ENCODE results near the gene SYT3. TPM values are rescaled to one million over a fixed set of nuclear protein-coding genes. Genes with fewer than 3 reads are reported as not detected.
A peak's percentile ranks its signal among the peaks of the same experiment; 100 is the strongest.

SYT3 gene
- polyA plus RNA-seq, 1 donor (not counting 4 experiments of a cell fraction or from before 2014, with no cell fraction given): not detected

GRCh38 chr19:50670102-50670380 lies 30.4 kb upstream of the SYT3 start:
- H4K20me1 ChIP-seq (ENCODE audit: control insufficient read depth, extremely low read depth, insufficient read depth, low read length): no peaks in the 10 kb centered on the region
- DNase-seq (ENCODE audit: low read depth, low spot score) (no peak), FAIRE-seq (no peak)
- H3K4me3 ChIP-seq (ENCODE audit: control insufficient read depth in 2 of 3, extremely low read depth in 1 of 3, insufficient read depth in 2 of 3, low read depth in 1 of 3, low read length in 3 of 3): no peak overlapping the region
- H3K27ac ChIP-seq (ENCODE audit: control insufficient read depth, insufficient read depth, low read length): no peak overlapping the region
- H2AFZ ChIP-seq (ENCODE audit: control insufficient read depth, low read length): no peak overlapping the region
- no peaks in the 10 kb centered on the region for H3K36me3 ChIP-seq (ENCODE audit: control insufficient read depth in 2 of 2, extremely low read depth in 1 of 2, insufficient read depth in 2 of 2, low read length in 2 of 2)
- no peaks in the 10 kb centered on the region for H3K4me1 ChIP-seq (ENCODE audit: control insufficient read depth, extremely low read depth, insufficient read depth, low read length)
- dilution Hi-C loops (cut with MboI; ENCODE audit: extremely low pct_ligation_motif_present, low sequenced_read_pairs): no loop called here
- H3K4me2 ChIP-seq (ENCODE audit: control insufficient read depth, extremely low read depth, insufficient read depth, low read depth, low read length): no peak overlapping the region
- H3K9ac ChIP-seq (ENCODE audit: control insufficient read depth, extremely low read depth, insufficient read depth, low read length): no peak overlapping the region
- TF ChIP-seq CTCF (optimal IDR thresholded peaks at IDR 0.05 in 1 of 3, IDR thresholded peaks at IDR 0.05 in 1 of 3, conservative IDR thresholded peaks at IDR 0.05 in 1 of 3; ENCODE audit: extremely low read depth in 1 of 3, insufficient read depth in 2 of 3, low read length in 3 of 3) (no peak), EZH2 (IDR thresholded peaks at IDR 0.05; ENCODE audit: low read length) (no peak)
- H3K79me2 ChIP-seq (ENCODE audit: control insufficient read depth, insufficient read depth, low read length): no peaks in the 10 kb centered on the region
- H3K27me3 ChIP-seq (ENCODE audit: control insufficient read depth, extremely low read depth, insufficient read depth, low read length): peaks cover 55% of the 10 kb centered on the region
- H3K9me1 ChIP-seq (ENCODE audit: control insufficient read depth, extremely low read depth, insufficient read depth, low read length): no peaks in the 10 kb centered on the region
- no peaks in the 10 kb centered on the region for H3K9me3 ChIP-seq (ENCODE audit: control insufficient read depth, low read depth, low read length)

GRCh38 chr19:50669302-50670101 lies 29.8 kb upstream of the SYT3 start:
- no peaks in the 10 kb centered on the region for H3K9me1 ChIP-seq (ENCODE audit: control insufficient read depth, extremely low read depth, insufficient read depth, low read length)
- H3K4me3 ChIP-seq (ENCODE audit: control insufficient read depth in 2 of 3, extremely low read depth in 1 of 3, insufficient read depth in 2 of 3, low read depth in 1 of 3, low read length in 3 of 3): no peak overlapping the region
- dilution Hi-C loops (cut with MboI; ENCODE audit: extremely low pct_ligation_motif_present, low sequenced_read_pairs): no loop called here
- no peak for DNase-seq (ENCODE audit: low read depth, low spot score)
- H3K4me1 ChIP-seq (ENCODE audit: control insufficient read depth, extremely low read depth, insufficient read depth, low read length): no peaks in the 10 kb centered on the region
- H3K27ac ChIP-seq (ENCODE audit: control insufficient read depth, insufficient read depth, low read length): no peak overlapping the region
- no peaks in the 10 kb centered on the region for H4K20me1 ChIP-seq (ENCODE audit: control insufficient read depth, extremely low read depth, insufficient read depth, low read length)
- TF ChIP-seq EZH2 (IDR thresholded peaks at IDR 0.05; ENCODE audit: low read length) (no peak), CTCF (optimal IDR thresholded peaks at IDR 0.05 in 1 of 3, IDR thresholded peaks at IDR 0.05 in 1 of 3, conservative IDR thresholded peaks at IDR 0.05 in 1 of 3; ENCODE audit: extremely low read depth in 1 of 3, insufficient read depth in 2 of 3, low read length in 3 of 3) (peak; percentile 78 to 83 (median 80))
- peaks cover 55% of the 10 kb centered on the region for H3K27me3 ChIP-seq (ENCODE audit: control insufficient read depth, extremely low read depth, insufficient read depth, low read length)
- no peaks in the 10 kb centered on the region for H3K36me3 ChIP-seq (ENCODE audit: control insufficient read depth in 2 of 2, extremely low read depth in 1 of 2, insufficient read depth in 2 of 2, low read length in 2 of 2)
- H3K79me2 ChIP-seq (ENCODE audit: control insufficient read depth, insufficient read depth, low read length): no peaks in the 10 kb centered on the region
- no peak overlapping the region for H3K4me2 ChIP-seq (ENCODE audit: control insufficient read depth, extremely low read depth, insufficient read depth, low read depth, low read length)
- FAIRE-seq: no peak
- no peak overlapping the region for H2AFZ ChIP-seq (ENCODE audit: control insufficient read depth, low read length)
- no peak overlapping the region for H3K9ac ChIP-seq (ENCODE audit: control insufficient read depth, extremely low read depth, insufficient read depth, low read length)
- H3K9me3 ChIP-seq (ENCODE audit: control insufficient read depth, low read depth, low read length): no peaks in the 10 kb centered on the region
